Right forelimb (tissue), 1 donor: ENCODE measurements around the gene HIVEP3.

ENCODE experiments used
- DNase-seq: peaks from one replicate; pipeline ENCODE4 v3.0.0-alpha.2; 2018

The HIVEP3 gene

GRCh38 chr1:41779360-41779759, 139.4 kb downstream of the HIVEP3 start:
- DNase-seq: no peak

DNA sequence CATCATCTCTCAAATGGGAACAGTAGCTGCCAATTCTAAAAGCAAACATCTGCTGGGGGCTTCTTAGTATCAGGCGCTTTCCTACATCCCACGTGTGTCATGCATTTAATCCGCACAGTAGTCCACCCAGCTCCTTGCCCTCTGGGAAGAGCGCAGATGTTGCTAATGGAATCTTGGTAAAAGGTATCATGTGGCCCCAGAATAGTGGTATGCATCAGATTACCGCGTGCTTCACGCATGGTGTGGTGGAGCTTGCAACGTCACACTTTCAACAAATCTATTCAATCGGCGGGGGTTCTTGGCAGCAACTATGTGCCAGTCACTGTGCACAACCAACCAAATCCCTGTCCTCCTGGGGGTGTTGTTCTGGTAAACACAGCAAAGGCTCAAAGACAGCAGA, 141.0 kb downstream of the HIVEP3 start:
- no peak for DNase-seq

DNA sequence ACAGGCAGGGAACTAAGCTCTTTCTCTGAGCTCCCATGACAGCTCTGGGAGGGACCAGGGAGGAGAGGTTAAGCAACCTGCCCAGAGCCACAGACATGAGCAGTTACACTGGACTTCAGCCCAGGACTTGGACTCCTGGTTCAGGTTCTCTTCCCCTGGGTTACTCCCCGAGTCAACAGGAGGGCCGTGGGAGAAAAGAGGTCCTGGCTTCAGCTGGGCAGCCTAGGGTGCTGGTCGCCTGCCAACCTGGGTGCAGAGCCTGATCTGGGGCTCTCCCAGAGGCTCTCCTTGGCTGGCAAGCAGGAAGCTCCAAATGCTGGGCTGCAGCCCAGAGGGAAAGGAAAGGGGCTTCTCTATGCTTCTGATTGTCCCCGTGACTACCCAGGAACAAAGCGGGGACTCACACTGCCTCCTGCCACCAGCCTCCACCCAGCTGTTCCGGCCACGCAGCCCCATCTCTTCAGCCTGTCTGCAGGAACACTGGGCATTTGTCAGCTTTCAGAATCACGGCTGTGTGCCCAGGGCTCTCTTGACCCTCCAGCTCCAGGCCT, 141.8 kb downstream of the HIVEP3 start:
- no peak for DNase-seq

DNA sequence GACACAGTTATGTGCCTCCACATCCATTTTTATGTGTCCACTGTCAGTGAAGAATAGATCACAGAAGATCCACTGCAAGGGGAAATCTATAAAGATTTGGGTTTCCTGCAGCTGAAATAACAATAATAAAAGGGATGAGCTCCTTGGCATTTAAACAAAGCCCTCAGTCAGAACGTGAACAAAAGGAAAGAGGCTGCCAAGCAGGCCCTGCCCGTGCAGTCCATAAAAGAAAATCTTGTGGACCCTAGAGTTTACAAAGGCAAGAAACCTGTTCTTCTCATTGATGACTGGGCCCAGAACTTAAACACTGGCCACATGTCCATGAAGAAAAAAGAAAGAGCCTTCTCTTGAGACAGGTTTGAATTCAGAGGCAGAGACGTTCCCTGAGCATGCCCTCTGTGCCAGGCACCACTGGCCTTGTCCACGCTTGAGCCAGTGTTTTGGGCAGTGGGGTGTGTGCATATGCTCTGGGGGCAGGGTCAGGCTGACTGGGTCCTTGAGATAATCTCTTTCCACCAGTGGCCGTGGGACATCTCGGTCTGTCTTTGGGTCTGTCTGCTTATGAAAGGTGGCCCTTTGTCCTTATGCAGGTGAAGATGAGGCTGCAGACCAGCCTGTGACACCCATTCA, 142.7 kb downstream of the HIVEP3 start:
- no peak for DNase-seq

GRCh38 chr1:41774471-41774990, 144.2 kb downstream of the HIVEP3 start:
- no peak for DNase-seq

- DNase-seq: no peak
Measured at GRCh38 chr1:41773842-41774241, 144.9 kb downstream of the HIVEP3 start.

- DNase-seq: no peak
Measured at GRCh38 chr1:41773144-41773591, 145.6 kb downstream of the HIVEP3 start.

DNA sequence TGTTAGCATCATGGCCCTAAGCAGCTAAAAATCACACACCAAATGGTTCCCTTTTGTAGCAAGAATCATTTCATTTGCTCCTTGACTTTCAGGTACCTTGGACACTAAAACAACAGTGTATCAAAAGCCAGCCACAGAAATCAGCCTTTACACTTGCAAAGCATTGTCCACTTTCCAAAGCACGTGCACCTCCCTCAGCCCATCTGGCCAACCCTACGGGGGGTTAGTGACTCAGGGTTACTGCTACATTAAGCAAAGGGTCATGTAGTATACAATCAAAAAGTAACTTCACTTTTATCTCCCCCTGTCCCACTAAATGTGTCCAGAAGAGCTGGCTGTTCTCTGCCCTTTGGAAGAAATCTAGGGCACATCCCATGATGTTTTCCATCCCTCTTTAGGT, 149.7 kb downstream of the HIVEP3 start:
- no peak for DNase-seq

GRCh38 chr1:41768583-41768982, 150.1 kb downstream of the HIVEP3 start:
- DNase-seq: no peak

DNA sequence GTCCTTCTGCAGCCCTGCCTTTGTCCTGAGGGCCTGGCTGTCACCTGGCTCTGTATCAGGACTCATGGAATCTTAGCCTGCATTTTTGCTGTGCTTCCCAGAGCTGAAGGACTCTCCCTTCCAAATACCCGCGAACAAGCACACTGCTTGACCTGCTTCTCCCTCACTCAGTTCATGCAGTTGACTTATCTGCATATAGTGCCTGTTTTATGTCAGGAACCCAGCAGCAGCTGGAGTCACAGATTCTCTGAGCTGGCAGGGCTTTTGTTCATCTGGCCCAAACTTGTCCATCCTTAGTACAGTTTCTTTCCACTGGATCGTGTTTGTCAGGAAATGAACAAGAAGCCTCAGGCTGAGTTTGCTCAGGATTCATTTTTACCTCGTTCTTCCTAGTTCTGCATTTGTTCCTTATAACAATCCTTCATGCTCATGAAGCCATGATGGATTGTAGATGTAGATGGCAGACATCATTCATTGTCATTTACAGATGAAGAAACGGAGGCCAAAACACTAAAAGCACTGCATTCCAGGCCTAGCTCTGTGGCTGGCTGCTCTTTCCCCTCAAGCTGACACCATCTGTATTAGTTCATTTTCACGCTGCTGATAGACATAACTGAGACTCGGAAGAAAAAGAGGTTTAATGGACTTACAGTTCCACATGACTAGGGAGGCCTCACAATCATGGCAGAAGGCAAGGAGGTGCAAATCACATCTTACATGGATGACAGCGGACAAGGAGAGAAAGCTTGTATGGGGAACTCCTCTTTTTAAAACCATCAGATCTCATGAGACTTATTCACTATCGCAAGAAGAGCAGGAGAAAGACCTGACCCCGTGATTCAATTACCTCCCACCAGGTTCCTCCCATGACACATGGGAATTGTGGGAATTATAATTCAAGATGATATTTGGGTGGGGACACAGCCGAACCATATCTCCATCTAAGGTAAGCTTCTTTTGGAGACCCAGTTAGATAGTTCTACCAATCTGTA, 150.9 kb downstream of the HIVEP3 start:
- DNase-seq: no peak

DNA sequence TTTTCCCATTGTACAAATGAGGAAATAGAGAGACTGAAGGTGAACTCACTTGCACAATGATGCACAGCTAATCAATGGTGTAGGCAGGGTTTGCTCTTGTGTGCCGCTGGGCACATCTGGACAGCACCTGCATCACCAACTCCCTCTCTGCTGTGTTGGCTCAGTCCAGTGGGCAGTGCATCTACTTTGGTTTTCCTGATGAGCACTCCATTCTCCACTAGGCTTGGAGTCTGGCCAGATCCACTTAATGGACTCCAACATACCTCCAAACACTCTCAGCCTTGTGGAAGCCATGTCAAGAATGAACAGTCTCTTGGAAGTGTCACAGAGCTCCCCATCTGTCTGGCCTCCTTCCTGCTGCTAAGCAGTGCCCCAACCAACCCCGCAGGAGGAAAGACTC, 152.2 kb downstream of the HIVEP3 start:
- DNase-seq: no peak

DNA sequence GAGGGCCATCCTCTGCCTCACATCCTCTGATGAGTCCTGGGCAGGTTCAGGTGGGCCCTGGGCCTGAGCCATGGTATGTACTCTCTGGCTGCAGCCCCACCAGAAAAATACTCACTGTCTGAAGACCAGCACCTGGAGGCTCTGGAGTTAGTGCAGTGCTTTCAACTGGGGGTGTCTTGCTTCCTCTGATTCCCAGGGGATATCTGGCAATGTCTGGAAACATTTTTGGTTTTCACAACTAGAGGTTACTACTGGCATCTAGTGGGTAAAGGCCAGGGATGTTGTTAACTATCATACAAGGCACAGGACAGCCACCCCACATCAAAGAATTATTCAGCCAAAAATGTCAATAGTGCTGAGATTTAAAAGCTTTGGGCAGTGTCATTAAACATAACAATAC, 152.7 kb downstream of the HIVEP3 start:
- DNase-seq: no peak

GRCh38 chr1:41765152-41765551, 153.6 kb downstream of the HIVEP3 start:
- DNase-seq: no peak

GRCh38 chr1:41764656-41765055, 154.1 kb downstream of the HIVEP3 start:
- no peak for DNase-seq

GRCh38 chr1:41762777-41763176, 155.9 kb downstream of the HIVEP3 start:
- DNase-seq: no peak

- DNase-seq: no peak
Measured at GRCh38 chr1:41762251-41762650, 156.5 kb downstream of the HIVEP3 start.

DNA sequence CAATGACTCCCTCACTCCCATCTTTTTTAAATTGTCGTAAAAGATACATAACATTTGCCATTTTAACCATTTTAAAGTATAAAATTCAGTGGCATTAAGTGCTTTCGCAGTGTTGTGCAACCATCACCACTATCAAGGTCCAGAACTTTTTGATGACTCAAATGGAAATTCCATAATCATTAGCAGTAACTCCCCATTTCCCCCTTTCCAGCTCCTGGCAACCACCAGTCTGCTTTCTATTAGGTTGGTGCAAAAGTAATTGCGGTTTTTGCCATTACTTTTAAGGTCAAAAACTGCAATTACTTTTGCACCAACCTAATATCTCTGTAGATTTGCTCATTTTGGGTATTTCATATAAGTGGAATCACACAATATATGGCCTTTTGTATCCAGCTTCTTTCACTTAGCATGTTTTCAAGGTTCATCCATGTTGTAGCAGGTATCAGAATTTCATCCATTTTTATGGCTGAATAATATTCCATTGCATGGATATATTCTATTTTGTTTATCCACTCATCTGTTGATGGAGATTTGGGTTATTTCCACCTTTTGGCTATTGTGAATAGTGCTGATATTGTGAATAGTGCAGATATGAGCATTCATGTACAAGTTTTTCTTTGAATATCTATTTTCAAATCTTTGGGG, 159.7 kb downstream of the HIVEP3 start:
- no peak for DNase-seq

- DNase-seq: no peak
Measured at GRCh38 chr1:41758500-41758899, 160.2 kb downstream of the HIVEP3 start.

DNA sequence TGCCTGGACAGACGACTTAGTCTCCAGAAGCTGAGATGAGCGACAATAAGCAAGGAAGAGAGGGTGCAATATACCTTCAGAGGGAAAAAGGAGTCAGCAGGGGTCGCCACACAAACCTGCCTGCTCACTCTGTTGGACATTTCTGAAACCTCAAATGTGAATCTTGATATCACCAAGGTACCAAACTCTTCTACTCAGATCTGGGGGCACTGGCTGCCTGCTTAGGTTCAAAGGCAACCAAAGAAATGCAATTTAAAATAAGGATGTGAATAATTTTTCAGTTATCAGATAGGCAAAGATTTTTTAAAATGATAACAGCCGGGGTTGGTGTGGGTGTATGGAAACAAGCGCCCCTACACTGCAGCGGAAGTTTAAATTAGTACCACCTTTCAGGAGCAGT, 164.2 kb downstream of the HIVEP3 start:
- DNase-seq: no peak

DNA sequence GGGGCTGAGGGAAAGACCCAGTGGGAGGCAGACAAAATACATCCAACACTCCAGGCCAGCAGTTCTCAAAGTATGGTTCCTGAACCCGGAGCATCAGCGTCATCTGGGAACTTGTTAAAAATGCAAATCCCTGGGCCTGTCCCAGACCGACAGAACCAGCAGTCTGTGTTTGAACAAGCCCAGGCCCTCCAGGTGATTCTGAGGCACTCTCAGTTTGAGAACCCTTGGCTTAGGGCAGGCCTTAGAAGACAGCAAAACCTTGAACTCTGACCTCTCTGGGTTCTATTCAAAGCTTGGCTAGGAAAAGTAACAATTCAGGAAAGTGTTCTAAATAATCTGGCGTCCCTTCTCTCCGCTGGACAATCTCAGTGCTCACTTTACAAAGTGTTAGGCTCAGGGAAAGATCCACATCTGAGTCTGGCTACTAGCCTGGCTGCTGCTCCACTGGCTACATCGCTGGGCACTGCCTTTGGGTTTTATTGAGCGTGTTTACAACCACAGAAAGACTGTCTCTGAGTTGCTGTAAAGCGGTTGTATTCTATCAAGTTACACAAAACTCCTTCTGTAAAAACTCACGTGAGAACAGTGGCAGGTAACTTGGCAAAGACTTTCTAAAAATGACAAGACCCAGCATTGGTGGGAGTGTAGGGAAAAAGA, 166.1 kb downstream of the HIVEP3 start:
- DNase-seq: no peak

DNA sequence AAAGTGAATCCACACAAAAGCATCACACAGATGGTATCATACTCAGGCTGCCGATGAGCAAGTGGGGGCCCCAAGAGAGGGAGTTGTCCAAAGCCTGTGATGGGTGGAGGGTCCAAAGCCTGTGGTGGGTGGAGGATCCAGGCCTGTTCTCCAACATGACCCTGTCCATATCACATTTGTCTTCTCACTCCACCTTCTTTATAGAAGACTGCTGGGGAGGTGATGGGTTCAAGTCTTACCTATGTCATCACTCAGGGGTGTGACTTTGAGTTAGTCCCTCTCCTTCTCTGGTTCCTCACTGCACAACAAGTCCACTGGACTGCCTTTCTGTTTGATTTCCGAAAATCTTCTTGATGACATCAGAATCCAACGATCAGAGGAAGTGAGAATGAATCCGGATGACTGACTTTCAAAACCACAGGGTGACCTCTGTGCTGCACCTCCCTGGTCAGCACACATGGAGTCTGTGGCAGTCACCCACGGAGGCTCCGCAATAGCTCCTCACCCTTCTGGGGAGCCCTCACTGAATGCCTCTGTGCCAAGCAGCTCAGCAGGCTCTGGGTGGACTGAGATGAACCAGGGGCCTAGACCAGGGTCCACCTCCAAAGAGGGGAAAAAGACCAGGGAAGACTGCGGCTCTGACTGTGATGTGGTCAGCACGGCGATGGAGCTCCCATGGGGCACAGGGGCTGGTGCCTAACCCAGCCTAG, 166.8 kb downstream of the HIVEP3 start:
- no peak for DNase-seq
